HG03520 (cell line): ENCODE measurements around the gene ZNF276.

Source experiments
- ATAC-seq: cut with Tn5 transposase; IDR thresholded peaks from one replicate; pipeline ENCODE4 v1.9.1; 2021; ENCODE audit warnings: mild to moderate bottlenecking, moderate library complexity; ENCODE audit not compliant: unreplicated experiment

ZNF276 gene

GRCh38 chr16:89711601-89712273, 9.6 kb upstream of the ZNF276 start:
- no peak for ATAC-seq

DNA sequence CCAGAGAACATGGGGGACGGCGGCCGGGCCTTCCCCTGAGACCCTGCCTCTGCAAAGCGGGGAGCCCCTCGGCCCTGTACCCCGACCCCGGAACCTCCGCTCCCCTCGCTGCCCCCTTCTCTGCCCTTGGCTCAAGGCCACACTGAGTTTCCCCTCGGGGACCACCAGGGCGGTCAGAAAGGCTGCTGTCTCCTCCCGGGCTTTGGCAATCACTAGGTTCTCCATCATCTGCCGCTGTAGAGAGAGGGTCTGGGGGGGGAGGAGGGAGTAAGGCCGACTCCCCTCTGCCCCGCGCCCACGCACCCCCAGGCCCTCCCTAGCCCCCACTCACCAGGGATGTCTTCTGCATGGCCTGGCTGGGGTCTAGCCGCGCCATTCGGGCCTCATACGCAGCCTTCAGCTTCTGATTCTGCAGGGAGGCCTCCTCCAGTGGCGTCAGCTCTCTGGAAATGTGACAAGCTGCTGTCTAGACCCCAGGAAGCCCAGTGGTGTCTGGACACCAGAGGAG, 9.0 kb upstream of the ZNF276 start:
- no peak for ATAC-seq

GRCh38 chr16:89716493-89716892, 4.8 kb upstream of the ZNF276 start:
- ATAC-seq = no peak

DNA sequence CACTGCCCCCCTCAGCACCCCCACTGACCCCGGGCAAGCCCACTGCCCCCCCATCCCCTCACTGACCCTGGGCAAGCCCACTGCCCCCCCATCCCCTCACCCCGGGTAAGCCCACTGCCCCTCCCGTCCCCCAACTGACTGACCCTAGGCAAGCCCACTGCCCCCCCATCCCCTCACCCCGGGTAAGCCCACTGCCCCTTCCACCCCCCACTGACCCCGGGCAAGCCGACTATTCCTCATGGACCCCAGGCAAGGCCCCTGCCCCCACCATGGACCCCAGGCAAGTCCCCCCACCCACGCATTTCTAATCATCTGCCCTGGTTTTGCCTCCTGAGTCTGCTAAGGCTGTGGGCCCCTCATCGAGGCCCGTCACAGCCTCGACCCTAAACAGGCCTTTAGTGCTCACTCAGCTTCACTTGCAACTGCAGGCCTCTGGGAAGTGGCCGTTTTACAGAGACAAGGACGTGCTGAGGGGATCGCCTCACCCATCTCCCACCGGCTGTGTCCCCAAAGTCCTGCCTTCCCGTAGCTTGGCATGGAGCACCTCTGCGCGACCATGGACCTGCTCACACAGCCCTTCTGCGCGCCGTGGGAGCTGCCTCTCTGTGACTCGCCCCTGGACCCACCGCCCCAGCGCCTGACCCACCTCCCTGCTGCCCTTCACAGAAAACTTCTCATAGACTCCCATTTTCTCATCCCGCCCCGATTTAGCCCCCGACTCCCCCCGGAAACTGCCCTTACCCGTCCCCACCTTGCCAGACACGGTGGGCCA, 4.2 kb upstream of the ZNF276 start:
- ATAC-seq = no peak

GRCh38 chr16:89717688-89718505, 3.4 kb upstream of the ZNF276 start:
- no peak for ATAC-seq

DNA sequence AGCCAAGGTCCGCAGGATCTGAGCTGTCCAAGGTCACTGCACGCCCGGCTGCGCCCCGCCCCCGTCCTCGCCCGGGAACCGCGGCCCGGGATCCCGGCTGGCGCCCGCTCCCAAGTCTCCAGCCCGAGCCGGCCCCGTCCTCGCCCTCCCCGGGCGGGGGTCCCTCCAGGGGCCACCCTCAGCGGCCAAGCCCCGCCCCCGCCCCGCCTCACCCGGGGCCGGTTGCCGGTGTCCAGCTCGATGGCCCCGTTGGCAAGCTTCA, 855 bp upstream of the ZNF276 start:
- ATAC-seq = peak; percentile 18

DNA sequence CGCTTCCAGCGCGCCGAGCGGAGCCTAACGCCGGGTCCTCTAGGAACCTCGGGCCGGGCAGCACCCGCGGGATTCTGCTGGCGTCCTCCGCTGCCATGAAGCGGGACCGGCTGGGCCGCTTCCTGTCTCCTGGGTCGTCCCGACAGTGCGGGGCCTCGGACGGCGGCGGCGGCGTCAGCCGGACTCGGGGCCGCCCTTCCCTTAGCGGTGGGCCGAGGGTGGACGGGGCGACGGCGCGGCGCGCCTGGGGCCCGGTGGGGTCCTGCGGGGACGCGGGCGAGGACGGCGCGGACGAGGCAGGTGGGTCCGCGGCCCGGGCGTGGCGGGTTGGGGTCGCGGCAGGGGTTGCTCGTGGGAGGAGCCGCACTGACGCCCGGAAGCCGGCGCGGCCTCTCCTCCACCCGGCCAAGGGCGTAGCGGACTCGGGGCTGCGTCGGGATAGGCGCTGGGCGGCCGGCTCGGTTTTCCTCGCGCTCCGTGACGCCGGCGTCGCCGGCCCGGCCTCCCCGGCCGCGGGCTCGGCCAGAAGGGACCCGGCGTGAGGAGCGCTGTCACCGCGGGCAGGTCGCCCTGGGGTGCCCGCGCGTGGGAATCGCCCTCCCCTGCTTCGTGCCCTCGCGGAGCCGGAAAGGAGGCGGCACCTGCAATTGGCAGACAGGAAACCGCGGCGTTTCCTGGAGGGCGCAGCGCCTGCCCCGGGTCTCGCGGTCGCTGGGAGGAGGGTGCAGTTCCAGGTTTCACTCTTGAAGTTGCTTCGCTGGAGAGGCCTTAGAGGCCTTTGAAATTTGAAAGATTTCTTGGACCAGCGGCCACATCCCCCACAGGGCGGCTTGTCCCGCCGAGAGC, 432 bp downstream of the ZNF276 start:
- ATAC-seq = peak; percentile 19

- peak; percentile 1 for ATAC-seq
Observed at GRCh38 chr16:89722392-89723278, 1.3 kb downstream of the ZNF276 start.

GRCh38 chr16:89723279-89724250, 2.2 kb downstream of the ZNF276 start:
- ATAC-seq = no peak

DNA sequence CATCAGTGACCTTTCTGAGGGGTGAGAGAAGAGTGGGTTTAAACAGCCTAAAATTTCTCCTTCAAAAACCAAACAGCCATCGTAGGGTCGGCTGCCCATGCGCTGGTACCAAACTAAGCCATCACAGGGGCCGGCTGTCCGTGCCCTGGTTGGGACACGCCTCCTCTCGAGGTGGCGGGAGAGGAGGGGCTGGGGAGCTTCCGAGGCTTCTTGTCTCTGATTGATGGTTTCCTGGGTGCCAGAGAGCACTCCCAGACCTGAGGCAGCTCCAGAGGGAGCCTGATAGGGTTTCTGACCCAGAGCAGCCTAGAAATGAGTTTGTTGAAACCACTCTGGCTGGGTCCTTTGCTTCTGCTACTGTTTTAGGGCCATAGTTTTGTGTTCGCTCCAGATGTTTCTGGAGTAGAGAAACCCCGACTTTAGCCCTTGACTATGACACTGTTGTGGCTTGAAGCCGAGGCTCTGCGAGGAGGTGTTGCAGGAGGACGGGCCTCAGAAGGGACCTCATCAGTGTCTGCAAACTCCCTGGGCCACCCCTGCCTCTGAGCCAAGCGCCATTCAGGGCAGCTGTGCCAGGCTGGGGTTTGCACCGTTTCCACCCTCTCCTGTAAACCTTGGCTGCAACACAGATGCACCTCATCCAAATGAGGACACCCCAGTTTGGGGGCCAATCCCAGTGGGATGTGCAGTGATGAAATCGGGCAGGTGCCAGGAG, 6.2 kb downstream of the ZNF276 start:
- no peak for ATAC-seq

DNA sequence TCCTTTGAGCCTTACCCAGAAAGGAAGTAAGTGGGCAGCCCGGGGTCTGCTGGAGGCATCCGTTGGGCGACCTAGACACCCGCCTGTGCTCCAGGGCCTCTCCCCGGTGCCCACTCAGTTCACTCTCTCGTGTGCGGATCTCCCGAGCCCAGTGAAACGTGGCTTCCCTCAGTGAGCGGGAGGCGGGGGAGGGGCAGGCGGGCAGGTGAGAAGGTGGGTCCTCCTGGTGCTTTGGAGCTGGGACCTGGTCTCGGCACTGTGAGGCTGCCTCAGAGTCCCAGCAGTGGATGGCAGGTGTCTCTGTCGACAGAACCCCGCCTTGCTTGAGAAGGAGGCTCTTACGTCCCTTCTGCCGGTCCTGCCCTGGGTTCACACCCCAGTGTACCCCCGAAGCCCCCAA, 8.0 kb downstream of the ZNF276 start:
- no peak for ATAC-seq

DNA sequence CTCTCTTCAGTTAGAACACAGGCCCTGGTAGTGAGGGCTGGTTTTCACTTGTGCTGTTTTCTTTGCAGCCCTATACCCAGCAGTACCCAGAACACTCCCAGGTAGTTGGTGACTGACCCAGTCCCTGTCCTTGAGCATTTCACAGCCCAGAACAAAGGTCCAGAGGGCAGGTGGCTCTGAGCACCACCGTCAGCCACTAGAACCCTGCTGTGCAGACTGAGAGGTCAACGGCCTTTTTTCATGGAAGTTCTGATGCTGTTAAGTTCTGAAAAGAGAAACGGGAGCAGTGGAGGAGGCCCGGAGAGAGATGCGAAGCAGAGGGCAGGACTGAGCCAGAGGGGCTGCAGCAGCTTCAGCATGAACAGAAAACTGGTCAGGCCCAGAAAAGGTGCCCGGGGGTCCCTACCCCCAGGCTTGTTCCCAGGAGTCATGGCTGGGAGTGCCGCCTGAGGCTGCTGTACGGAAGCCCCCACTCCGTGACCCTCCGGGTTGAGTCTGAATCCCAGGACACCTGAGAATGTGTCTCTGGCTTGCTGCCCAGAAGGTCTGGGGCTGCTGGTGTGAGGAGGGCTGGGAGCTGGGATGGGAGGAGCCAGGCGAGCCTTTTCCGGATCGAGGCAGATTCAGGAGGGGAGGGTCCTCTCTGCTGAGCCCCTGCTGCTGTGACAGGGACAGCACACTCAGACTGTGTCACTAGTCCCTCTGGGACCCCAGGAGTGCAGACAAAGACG, 8.7 kb downstream of the ZNF276 start:
- ATAC-seq = no peak

DNA sequence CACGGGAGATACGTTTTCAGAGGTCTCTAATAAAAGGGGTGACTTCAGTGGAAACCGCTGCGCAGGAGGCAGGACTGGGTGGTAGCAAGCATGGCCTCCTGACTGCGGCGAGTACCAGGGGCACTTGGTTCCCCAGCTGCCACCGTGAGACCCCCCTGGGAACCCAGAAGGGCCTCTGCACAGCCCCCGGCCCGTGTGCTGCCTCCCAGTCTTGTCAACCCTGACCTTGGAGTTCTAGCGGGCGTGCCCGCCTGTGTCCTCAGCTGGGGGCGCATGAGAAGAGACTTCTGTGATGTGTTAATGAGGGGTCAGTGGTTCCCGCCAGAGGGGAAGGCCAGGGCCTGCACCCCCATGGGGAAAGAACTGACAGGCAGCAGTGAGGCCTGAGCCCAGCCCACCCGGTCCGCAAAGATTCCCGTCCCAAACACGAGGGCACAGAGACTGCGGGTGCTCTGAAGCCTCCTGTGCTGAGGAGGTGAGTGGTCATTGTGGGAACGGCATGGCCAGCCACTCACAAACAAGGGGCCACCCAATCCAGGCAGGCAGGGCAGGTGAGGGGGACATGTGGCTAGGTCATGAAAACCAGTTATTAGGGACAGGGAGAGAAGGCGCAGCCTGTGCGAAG, 9.4 kb downstream of the ZNF276 start:
- ATAC-seq = no peak

DNA sequence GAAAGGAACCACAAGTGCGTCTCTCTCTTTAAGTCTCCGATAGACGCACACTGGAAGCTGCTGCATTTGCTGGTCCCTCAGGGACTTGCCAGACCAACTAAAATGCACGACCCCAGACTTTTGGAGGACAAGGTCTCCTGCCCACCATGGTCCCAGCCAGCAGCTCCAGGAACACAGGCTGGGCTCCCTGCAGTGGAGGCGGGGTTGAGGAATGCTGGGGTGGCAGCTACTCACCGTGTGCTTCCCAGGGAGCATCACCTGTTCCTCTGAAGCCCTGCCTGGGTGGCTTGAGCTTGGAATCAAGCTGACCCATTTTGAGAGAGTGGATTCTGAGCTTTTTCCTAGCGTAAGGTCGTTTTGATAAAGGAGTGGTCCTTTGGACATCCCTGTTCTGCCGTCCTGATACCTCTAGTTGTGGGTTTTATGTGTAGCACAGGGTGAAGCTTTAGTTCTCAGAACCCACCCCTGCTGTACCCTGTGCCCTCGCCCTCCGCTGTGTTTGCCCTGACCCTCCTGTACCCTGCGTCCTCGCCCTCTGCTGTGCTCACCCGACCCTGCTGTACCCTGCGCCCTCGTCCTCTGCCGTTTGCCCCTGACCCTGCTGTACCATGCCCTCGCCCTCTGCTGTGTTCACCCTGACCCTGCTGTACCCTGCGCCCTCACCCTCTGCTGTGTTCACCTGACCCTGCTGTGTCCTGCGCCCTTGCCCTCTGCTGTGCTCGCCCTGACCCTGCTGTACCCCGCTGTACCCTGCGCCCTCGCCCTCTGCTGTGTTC, 11.0 kb downstream of the ZNF276 start:
- no peak for ATAC-seq

DNA sequence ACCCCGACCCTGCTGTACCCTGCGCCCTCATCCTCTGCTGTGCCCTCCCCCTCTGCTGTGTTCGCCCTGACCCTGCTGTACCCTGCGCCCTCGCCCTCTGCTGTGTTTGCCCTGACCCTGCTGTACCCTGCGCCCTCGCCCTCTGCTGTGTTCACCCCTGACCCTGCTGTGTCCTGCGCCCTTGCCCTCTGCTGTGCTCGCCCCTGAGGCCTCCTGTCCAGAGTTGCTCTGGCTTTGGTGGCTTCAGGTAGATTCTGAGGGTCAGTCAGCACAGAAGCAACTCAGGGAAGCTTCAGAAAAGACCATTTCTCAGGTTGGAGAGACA, 11.5 kb downstream of the ZNF276 start:
- no peak for ATAC-seq

- ATAC-seq = no peak
Observed at GRCh38 chr16:89733322-89733721, 12.0 kb downstream of the ZNF276 start.
